IPS-NIHi7 (cell line): ENCODE data around the gene SRCAP.

Experiments used
- DNase-seq: peaks from one replicate; pipeline ENCODE4 v3.0.0; 2012; ENCODE audit warnings: mixed read lengths; ENCODE audit errors: extremely low spot score

The SRCAP gene

DNA sequence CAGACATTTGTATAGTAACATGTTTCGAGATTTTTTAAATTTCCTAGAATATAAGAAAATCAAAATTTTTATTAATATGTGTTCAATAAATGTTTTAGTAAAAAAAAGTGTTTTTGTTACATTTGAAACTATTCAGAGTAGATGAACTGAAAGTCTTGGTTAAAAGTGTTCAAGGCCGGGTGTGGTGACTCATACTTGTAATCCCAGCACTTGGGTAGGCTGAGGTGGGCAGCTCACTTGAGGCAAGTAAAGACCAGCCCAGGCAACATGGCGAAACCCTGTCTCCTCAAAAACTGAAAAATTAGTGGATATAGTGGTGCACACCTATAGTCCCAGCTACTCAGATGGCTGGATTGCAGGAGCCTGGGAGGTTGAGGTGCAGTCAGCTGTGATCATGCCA lies 32.4 kb downstream of the SRCAP start:
- no peak for DNase-seq

DNA sequence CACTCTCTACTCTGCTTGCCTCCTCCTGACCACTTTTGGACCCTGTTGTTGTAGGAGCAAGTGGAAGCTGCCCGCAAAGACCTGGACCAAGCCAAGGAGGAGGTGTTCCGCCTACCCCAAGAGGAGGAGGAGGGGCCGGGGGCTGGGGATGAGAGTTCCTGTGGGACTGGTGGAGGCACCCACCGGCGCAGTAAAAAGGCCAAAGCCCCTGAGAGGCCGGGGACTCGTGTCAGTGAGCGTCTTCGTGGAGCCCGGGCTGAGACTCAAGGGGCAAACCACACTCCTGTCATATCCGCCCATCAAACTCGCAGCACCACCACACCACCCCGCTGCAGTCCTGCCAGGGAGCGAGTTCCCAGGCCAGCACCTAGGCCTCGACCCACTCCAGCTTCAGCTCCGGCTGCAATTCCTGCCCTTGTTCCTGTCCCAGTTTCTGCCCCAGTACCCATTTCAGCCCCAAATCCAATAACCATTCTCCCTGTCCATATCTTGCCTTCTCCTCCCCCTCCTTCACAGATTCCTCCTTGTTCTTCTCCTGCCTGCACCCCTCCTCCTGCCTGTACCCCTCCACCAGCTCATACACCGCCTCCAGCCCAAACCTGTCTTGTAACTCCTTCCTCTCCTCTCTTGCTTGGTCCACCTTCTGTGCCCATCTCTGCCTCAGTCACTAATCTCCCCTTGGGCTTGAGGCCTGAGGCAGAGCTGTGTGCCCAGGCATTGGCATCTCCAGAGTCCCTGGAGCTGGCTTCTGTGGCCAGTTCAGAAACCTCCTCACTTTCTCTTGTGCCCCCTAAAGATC lies 38.2 kb downstream of the SRCAP start:
- no peak for DNase-seq

DNA sequence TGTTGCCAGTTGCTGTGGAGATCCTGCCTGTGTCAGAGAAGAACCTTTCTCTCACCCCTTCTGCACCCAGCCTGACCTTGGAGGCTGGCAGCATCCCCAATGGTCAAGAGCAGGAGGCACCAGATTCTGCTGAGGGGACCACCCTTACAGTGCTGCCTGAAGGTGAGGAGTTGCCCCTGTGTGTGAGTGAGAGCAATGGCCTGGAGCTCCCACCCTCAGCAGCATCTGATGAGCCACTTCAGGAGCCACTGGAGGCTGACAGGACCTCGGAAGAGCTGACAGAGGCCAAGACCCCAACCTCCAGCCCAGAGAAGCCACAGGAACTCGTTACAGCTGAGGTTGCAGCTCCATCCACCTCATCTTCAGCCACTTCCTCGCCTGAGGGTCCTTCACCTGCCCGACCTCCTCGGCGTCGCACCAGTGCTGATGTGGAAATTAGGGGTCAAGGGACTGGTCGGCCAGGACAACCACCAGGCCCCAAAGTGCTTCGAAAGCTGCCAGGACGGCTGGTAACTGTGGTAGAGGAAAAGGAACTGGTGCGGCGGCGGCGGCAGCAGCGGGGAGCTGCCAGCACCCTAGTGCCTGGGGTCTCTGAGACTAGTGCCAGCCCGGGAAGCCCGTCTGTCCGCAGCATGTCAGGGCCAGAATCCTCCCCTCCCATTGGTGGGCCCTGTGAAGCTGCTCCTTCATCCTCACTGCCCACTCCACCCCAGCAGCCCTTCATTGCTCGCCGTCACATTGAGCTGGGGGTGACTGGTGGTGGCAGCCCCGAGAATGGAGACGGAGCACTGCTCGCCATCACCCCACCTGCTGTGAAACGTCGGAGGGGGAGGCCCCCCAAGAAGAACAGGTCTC lies 39.0 kb downstream of the SRCAP start:
- DNase-seq, result no peak

DNA sequence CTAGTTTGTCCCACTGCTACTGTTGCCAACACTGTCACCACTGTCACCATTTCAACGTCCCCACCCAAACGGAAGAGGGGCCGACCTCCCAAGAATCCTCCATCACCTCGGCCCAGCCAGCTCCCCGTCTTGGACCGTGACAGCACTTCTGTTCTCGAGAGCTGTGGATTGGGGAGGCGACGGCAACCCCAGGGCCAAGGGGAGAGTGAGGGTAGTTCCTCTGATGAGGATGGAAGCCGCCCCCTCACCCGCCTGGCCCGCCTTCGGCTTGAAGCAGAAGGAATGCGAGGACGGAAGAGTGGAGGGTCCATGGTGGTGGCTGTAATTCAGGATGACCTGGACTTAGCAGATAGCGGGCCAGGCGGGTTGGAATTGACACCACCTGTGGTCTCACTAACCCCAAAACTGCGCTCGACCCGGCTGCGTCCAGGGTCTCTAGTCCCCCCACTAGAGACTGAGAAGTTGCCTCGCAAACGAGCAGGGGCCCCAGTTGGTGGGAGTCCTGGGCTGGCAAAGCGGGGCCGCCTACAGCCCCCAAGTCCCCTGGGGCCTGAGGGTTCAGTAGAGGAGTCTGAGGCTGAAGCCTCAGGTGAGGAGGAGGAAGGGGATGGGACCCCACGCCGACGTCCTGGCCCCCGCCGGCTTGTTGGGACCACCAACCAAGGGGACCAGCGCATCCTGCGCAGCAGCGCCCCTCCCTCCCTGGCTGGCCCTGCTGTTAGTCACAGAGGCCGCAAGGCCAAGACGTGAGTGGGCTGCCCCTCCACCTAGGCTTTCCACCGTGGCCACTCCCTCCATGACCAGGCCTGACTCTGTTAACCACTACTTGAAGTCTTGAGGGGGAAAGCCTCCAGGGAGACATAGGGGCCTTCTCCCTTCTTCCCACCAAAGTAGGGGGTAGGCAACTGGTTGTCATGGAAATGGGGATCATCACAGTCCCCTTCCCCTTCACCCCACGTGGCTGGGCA lies 40.3 kb downstream of the SRCAP start:
- DNase-seq, result no peak

DNA sequence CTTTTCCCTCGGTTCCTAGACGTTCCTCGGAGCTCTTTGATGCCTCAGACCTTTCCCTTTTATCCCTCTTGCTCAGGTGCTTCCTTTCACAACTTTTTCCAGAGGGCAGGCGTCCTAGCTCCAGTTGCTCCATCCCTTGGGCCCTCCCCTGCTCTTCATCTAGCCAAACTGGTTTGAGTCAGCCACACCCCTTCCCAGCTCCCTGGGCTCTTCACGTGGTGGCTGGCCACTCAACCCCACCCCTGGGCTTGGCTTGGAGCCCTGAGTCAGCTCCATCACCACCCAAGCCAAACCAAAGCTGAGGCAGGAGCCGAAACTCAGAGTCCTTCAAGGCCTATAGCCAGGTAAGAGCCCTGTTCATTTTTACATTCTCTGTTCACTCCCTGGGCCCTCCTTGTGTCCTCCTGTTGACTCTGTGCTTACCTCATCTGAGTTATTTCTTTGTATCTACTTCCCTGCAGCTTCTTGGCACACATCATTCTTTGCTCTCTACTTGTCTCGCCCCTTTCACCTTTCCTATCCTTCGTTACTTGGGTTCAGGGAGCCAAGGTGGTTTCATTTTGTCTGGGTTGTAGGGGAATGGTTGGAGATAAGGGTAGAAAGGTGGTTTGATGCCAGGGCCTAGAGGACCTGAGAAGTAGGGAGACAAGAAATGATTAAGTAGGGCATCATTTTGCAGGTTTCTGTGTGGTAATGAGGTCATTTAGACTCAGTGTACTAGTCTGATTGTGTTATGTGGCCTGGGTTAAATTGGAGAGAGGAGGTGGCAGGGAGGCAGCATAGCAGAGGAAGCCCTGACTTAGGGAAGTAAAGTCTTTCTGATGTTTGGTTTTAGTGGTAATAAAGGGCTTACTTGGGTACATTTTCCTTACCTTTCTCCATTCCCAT lies 41.6 kb downstream of the SRCAP start:
- peak; percentile 87 for DNase-seq

DNA sequence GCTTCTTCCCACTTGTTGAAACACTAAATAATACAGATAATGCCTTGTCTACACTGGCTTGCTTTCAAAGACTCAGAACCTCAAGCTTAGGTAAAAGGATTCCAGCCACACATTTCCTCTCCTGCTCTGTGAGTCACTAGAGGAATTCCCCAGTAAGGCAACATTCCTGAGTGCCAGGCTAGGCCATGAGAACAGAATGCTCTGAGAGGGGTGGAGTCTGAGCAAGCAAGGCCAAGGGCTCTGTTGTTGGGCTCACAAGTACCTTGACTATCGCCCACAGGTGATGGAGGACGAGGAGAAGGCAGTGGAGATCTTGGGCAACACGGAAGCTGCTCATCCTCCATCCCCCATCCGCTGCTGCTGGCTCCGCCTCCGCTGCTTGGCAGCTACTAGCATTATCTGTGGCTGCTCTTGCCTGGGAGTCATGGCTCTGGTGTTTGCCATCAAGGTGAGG lies 42.5 kb downstream of the SRCAP start:
- DNase-seq, result peak; percentile 50

DNA sequence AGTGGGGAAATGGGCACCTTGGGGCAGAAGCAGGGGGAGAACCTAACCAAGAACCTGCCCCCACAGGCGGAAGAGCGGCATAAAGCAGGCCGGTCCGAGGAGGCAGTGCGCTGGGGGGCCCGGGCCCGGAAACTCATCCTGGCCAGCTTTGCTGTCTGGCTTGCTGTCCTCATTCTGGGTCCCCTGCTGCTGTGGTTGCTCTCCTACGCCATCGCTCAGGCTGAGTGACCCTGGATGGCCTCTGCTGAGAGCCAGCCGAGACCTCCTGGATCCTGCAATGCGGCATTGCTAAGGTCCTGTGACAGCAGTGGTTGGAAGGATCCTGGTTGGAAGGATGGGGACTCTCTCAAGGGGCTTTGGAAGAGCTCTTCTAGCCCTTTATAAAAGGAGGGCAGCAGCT lies 44.7 kb downstream of the SRCAP start:
- no peak for DNase-seq

DNA sequence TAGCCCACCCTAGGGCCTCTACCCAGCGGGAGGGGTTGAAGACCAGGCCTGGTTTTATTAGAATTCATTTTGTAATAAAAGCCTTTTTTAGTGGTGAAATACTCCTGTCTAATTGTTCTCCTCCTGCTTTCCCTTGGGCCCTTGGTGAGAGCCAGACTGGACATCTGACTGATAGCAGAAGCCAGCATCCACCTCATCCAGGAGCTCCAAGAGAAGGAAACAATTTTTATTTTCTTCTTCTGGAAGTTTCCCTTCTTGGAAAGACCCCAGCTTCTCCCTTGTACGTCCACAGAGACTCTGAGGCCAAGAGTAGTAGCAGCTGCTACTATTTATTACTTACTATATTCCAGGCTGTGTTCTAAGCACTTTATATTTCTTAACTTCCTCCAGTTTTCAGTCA lies 45.2 kb downstream of the SRCAP start:
- DNase-seq, result no peak

DNA sequence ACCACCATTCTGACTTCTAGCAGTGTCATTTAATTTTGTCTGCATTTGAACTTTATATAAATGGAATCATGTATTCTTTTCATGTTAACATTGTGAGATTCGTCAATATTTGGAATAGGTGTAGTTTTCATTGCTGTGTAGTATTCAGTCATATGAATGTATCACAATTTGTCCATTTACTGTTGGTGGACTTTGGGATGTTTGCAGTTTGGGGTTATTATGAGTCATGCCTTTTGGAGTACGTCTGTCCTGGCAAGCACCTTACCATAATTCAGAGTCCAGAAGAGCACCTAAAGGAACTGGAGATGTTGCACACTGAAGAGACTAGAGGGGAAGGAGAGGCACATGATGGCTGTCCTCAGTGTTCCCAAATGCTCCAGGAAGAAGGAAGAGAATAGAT lies 46.1 kb downstream of the SRCAP start:
- no peak for DNase-seq

DNA sequence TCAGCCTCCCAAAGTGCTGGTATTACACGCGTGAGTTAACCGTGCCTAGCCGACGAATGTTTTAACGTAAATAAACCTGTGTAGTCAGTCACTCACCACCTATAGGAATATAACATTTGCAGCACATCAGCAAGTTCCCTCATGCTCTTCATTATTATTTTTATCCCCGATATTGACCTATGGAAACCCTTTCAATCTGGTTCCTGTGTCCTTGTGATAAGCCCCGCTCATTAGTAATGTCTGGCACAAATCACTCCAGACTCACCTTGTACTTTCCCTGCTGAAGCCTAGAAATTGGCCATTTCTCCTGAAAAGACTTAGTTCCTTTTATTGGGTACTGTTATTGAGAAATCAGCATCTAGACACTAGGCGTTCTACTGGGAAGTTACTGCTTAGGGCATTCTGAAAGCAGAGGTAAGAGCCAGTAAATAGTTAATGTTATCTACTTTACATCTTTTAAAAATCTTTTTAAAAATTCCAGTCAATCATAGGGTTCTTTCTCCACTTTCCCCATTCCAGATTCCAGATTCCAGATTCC lies 47.7 kb downstream of the SRCAP start:
- no peak for DNase-seq

DNA sequence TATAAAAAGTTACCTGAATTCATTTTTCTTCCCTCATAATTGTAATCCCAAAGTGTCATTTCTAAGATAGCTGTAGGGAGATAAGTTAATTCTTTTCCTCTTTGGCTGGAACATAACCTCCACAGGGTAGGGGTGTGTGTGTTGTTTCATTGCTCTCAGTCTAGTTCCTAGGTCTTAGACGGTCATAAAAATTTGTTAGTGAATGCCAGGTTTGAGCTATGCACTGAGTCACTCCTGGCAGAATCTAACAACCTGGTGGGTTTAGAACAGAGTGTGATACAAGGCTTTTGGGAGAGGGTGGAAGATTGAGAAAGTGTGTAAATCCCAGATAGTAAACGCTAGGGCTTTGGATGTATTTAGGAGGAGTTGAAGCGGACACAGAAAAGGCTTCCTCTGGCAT lies 48.4 kb downstream of the SRCAP start:
- DNase-seq, result no peak

DNA sequence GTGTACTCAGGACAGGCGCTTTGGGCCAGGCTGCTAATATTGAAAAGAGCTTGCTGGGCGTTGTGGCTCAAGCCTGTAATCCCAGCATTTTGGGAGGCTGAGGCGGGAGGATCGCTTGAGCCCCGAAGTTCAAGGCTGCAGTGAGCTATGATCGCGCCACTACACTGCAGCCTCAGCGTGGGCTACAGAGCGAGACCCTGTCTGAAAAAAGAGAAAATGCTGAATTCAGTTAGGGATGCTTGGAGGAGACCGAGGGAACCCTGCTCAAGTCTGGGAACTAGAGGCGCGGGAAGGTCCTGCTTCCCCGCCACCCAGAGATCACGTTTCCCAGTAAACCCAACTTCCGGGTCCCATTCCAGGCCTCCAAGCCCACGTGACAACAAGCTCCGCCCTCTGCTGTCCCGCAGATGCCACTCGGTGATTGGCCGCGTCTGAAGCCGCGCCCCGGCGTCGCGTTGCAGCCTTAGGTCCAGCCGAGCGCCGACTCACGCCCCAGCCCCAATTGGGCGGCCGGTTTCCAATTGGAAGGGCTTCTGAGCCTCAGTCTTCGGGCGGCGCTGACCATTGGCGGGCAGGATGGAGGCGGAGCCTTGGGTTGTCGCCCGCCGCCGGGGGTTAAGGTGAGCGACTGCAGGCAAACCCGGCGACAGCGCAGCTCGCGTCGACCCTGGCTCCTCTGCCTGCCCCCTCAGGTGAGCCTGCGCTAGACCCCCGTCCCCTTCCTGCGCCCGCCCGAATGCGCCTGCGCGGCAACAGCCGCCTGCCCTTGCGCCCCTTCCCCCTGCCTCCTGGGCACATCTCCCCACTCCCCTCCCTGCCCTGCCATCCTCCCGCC lies 49.0 kb downstream of the SRCAP start, which contains the start of gene PHKG2:
PHKG2 (plus strand) TSS at position 627 of the 835 bp plus-strand sequence. CDS start 396 bp downstream, outside the sequence.
- DNase-seq, result peak; percentile 99

DNA sequence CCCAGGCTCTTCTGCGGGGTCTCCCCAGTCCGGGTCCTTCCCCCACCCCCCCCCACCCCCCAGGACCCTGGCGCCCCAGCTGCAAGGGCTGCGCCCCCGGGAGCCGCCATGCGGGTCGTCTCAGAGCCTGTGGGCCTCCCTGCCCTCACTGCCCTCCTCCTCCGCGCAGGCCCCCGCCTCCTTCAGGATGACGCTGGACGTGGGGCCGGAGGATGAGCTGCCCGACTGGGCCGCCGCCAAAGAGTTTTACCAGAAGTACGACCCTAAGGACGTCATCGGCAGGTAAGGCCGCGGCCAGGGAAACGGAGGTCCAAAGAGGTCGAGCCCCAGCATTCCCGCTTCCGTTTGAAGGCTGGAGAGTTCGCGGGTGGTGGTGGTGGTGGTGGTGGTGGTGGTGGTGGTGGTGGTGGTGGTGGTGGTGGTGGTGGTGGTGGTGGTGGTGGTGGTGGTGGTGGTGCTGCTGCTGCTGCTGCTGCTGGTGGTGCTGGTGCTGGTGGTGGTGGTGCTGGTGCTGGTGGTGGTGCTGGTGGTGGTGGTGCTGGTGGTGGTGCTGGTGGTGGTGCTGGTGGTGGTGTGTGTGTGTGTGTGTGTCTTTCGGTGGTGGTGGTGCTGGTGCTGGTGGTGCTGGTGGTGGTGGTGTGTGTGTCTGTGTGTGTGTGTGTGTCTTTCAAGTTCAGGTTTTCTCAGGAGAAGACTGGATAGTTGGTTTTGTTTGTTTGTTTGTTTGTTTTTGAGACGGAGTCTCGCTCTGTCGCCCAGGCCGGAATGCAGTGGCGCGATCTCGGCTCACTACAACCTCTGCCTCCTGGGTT lies 49.9 kb downstream of the SRCAP start:
- DNase-seq, result peak; percentile 66

DNA sequence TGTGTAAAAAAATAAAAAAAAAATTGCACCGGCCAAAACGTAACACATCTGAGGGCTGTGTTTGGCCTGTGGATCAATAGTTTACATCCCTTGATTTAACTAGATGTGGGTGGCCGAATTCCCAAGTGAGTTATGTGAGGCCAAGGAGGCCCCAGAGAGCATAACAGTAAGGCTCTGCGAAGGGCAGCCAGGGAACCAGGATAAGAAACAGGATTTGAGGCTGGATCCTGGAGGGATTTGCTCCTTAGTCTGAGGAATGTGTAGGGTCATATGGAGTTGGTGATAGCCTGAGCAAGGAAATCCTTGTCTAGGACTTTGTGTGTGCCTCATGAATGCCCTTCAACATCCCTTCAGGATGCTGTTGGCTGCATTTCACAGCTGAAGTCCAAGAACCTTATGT lies 51.2 kb downstream of the SRCAP start:
- DNase-seq, result no peak

DNA sequence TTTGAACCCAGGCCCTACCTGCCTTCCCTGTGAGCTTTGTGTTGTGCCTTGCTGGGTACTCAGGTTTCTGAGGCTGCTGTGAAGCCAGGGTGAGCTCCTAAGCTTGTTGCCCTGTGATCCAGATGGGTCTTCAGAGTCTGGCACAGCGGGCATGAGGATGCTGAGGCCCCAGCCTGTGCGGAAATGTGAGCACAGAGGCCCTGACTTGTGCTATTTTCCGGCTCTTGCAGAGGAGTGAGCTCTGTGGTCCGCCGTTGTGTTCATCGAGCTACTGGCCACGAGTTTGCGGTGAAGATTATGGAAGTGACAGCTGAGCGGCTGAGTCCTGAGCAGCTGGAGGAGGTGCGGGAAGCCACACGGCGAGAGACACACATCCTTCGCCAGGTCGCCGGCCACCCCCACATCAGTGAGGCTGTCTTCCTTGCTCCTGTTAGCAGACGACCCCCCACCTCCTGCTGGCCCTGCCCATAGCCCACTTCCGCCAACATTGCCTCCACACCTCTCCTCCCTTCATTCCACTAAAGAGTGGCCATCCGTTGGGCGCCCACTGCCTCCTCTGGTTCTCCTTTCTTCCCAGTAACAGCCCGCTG lies 52.0 kb downstream of the SRCAP start:
- no peak for DNase-seq

DNA sequence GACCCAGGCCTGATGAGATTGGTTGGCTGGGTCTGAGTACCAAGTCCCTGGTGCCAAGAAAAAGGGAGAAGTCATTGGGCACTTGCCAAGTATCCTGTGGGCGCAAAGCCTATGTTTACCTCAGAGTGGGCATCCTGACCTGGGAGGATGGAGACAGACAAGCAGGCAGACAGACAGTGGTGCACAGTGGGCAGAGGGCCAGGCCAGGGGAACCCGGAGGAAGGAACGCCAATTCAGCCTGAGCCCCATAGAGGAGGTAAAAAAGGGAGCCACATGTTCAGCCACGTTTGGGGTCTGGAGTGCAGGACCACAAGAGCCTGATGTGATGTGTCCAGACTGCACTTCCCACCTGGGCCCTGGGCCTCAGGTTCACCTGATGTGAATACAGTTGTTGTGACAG lies 54.6 kb downstream of the SRCAP start:
- no peak for DNase-seq

DNA sequence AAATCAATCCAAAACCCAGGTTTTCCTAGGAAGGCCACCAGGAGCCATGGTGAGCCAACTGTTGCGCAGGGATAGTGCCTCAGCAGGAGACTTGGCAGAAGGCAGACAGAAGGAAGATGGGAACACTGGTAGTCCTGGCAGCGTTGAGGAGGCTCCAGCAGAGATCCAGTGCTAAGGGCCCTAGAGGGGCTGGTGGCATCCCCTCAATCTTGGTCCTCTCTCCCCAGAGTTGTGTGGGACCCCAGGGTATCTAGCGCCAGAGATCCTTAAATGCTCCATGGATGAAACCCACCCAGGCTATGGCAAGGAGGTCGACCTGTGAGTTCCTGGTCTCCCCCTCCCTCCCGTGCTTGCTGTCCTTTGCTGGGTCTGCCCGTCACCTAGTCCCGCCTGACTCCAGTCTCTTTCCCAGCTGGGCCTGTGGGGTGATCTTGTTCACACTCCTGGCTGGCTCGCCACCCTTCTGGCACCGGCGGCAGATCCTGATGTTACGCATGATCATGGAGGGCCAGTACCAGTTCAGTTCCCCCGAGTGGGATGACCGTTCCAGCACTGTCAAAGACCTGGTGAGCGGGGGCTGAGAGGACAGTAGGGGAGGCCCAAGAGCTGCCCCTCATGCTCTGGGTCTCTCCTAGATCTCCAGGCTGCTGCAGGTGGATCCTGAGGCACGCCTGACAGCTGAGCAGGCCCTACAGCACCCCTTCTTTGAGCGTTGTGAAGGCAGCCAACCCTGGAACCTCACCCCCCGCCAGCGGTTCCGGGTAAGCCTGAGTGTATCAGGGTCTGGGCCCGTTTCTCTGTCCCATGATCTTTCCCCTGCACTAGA lies 57.2 kb downstream of the SRCAP start:
- no peak for DNase-seq
